Activated CD8-positive, alpha-beta memory T cell treated with anti-CD3 and anti-CD28 coated beads, Interleukin-2, amount 50 U/mL, for 4 hours (primary cell): ENCODE measurements around the gene CFAP99.
A peak's percentile ranks its signal among the peaks of the same experiment; 100 is the strongest.

Experiments used
- DNase-seq: peaks from one replicate; pipeline ENCODE4 v3.0.0-alpha.2; 2020

The CFAP99 gene

DNA sequence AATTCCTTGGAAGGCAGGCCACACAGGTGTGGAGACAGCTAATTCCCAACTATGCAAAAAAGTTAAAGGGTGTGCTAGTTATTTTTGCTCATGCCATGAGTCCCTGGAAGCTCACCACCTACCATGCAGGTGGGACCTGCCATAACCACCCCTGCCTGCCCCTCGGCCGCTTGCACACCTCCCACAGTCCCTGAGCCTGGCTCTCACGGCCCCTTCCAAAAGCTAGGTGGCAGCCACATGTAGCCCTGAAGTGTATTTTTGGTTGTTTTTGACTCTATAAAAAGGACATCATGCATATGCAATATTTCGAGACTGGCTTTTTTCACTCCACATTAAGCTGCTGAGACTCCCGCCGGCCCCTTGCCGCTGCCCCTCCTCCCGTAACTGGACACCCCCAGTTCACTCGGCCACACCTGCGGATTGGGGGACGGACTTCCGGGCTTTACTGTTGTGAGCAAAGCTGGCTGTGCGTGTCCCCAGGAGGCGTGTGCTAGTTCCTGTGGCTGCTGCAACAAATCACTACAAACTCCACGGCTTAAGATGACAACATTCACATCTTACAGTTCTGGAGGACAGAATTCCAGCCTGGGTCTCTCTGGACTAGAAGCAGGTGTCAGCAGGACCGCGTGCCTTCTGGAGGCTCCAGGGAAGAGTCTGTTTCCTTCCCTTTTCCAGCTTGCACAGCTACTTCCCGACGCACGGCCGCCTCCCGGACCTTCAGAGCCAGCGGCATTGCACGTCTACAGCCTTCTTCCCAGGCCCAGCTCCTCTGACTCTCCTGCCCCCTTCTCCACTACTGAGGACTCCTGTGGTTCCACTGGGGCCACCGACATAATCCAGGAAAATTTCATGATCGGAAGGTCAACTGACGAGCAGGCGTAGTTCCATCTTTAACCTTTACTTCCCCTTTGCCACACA is 25.1 kb upstream of the CFAP99 start:
- DNase-seq, result no peak

DNA sequence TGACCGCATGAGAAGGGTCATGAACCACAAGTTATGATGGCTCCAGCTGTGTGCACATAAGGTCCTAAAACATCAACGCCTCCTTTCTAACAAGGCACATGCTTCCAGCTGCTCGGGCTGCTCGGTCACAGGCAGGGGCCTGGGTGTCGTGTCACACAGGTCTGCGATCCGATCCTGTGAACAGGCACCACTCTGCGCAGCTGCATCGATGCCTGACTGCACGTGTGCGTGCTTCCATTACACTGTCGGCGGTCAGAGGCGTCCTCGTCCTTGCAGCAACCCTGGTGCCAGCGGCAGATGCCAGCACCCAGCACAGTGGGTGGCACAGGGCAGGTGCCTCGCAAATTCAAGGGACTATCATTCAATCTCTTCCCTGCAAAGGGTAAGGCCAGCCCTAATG is 24.2 kb upstream of the CFAP99 start:
- no peak for DNase-seq

DNA sequence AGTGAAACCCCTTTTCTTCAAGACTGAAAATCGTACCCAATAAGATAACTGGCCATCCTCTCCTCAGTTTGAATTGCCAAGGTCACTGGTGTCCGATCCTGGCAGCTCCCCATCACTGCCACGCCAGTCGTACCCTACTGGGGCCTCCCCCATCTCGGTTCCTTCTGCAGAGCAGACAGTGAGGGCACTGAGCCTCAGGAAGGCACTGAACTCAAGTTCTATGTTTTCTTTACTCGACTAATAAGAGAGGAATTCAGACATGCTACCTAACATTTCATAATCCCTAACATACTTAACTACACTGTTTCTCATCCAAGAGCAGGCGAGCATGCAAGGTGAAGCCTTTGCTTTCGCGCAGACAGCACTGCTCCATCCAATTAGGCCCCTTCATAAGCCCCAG is 23.7 kb upstream of the CFAP99 start:
- DNase-seq, result no peak

DNA sequence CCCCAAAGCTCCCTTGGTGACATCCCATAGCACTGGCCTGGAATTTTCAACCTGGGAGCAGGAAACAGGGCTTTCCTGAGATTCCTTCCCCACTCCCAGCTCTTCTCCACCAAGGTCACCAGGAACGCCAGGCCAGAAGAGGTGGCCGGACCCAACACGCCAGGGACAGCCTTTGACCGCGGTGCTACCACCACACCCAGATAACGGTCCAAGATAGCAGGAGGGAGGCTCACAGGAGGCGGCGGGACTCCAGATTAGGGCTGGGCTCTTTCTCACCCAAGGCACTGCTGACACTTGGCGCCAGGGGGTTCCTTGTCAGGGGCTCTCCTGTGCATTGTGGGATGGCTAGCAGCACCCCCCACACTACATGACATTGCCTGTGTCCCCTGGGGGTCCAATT is 23.2 kb upstream of the CFAP99 start:
- no peak for DNase-seq

DNA sequence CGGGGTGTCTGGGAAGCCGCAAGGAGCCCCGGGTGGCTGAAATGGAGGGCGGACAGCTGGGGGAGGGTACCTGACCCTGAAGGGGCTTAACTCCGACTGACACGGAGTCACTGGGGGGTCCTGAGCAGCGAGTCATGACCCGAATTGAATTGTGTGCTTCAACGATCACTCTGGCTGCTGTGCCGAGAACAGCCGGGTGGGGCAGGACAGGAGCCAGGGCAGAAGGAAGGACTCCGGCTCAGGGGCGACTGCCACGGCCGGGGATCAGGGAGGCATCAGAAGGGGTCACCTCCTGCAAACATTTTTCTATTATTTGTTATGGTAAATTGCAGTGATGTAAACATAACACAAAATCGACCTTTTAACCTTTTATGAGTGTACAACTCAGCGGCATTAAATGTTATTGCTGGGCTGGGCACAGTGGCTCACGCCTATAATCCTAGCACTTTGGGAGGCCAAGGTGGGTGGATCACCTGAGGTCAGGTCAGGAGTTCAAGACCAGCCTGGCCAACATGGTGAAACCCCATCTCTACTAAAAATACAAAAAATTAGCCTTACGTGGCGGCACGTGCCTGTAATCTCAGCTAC is 21.9 kb upstream of the CFAP99 start:
- no peak for DNase-seq

DNA sequence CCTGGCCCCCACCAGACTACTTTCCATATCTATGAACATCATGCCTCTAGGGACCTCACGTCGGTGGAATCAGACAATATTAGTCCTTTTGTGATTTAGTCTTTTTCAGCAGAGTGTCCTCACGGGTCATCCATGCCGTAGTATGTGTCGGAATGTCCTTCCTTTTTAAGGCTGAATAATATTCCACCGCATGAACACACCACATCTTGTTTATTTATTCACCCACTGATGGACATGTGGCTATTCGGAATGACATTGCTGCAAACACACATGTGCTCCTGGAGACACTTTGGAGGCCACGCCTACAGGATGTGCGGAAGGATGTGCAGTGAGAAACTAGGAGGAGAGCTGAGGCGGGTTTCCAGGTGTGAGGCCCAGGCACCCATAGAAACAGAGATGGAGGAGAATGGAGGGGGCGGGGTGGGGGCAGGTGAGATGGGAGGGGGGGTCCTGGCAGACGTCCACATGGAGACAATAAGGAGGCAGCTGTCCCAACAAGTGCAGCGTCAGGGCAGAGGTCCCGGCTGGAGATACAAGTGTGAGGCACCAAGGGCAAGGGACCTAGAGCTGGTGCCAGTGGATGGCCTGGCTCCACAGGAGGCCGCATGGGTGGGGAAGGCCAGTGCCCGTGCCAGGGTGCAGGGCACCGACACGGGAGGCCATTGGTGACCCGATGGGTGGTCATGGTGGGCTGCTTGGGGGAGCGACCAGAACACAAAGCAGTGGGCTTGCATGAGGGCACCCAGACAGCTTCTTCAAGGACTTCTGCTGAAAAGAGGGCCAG is 21.0 kb upstream of the CFAP99 start:
- DNase-seq, result no peak

DNA sequence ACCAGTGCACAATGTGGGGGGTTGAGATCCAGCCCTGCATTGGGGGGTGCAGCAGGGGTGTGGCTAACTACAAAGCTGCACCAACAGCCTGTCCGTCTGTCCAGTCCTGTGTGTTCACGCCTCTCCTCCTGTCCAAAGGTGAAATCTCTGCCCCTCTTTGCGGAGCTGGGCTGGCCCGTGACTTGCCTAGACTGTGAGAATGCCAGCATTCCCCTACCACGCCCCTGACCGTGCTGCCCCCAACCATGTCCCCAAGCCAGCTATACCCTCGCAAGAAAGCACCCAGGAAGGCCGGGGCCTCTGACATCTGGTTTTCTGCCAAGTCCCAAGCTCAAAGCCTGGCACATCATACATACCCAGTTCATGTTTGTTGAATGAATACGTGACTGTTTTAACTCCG is 19.5 kb upstream of the CFAP99 start:
- DNase-seq, result no peak

DNA sequence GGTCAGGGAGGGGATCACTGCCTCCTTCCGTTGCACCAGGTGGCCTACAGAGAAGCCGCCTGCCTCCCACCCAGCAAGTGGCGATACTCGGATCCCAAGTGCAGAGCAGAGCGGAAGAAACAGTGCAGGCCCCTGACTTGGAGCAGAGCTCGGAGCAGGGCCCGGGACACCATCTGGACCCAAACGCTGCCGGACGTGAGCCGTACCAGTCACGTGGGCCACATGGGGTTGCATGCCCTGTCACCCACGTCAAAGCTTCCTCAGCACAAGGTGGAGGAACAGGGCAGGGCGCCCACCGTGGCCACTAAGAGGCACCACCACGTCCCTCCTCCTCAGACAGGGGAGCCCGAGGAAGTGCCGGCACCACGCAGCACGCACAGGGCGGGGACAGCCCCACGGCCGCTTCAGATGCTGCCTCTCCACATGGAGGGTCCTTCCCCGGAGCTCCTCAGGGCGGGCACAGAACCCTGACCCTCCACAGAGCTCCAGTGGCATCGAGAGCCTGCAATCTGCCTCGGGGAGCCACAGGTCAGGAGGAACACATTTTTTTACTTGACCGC is 19.0 kb upstream of the CFAP99 start:
- DNase-seq, result no peak

DNA sequence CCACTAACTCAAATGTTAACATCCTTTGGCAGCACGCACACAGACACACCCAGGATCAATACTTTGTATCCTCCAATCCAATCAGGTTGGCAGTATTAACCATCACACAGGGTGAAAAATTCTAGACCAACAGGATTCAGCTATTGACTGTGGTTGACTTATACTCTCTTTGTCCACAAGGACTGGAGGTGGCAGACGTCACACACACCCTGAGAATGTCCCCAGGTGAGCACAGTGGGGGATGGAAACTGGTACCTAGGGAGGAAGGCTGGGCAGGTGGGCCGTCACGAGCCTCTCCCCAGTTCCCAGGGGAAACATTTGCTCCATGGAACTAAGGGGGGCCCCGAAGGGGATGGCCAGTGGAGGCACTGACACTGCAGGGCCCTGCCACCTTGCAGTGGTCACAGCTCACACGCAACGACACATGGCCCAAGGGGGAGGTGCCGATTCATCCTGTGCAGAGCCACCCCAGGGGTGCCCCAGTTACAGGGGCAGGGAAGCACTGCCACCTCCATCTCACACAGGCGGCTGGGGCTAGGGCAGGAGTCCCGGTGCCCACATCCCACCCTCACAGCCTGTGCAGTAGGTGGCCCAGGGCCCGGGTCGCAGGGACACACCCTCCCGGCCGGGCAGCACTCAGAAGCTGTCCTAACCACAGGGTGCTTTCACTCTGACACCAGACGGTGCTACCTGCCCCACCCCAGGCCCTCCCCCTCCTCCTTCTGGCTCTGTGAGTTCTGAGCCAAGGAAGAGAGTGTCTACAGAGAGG is 17.7 kb upstream of the CFAP99 start:
- no peak for DNase-seq

DNA sequence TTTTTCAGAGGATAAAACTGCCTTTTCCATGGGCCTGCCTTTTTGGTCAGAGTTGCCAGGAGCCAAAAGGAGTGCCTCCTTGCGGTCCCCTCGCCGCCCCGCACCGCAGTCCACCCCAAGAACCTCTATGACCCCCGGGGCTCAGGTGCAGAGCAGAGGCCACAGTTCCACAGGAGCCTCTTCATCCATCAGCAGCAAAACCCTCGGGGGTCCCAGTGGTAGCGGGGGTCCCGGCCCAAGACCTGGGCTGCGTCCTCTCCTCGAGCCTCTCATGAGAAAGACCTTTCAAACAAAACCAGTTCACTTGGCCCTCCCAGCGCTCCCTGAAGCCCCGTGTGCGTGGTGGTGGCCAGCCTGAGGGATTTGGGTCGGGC is 17.2 kb upstream of the CFAP99 start:
- DNase-seq, result no peak

DNA sequence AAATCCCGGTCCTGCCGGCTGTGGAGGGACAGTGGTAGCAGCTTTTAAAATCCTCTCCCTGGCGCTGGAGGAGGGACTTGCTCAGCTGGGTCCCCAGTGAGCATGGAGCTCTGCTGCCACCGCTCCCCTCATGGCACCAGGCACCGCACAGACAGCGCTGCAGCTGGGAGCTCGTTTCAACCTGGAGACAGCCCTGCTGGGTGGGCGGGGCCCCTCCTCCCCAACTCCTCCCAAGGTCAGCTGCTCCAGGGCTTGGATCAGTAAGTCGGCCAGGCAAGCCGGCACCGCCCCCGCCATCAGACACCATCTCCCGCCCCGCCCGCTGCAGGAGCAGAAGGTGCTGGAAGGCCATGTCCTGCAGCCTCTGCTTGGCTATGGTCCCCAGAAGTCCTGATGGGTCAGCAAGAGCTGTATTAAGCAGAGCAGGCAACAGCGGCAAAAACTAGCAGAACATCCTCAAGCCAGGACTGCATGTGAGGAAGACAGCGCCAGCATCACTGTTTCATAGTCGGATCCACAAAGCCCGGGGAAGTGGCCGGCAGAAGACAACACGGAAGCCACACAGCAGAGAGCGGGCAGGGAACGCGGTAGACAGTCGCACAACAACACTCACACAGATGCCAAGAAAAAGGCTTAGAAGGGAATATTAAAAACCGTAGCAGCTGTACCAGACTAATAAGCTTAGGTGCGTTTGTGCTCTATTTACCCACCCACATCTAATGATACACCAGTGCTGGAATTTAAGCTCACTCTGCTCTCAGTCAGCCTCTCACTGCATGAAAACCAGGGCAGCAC is 16.5 kb upstream of the CFAP99 start:
- no peak for DNase-seq

DNA sequence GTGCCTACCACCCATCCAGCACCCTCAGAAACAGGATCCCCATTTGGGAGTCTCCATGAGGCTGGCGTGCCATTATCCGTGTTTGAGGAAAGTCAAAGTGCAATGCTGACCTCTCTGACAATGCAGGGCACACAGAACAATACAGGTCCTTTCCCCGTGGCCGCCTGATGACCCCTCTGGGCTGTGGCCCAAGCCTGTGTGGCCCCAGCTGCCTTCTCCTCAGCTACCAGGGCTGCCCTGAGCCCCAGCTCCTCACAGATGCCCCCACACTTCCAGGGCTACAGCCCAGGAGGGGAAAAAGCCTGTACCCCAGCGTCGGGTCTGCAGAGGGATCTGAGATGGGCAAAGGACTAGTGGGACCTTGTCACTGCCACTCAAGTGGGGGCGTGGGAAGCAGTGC is 15.8 kb upstream of the CFAP99 start:
- no peak for DNase-seq

DNA sequence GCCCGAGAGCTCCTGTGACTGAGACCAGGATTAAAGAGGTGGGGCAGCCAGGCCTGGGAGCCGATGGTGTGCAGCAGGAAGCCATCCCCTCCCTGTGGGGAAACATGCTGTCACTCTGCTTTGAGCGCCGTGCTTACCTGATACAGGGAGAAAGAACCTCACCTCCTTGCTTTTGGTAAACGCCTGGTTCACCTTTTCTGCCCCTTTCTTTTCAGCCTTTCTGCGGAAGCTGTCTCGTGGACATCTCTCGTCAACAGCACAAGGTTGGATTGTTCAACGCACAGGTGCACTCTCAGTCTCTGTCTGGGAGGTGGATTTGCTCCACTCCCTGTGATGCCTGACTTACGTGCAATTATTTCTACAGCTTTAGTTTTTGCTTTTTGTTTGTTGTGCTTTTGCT is 12.3 kb upstream of the CFAP99 start:
- DNase-seq, result no peak

DNA sequence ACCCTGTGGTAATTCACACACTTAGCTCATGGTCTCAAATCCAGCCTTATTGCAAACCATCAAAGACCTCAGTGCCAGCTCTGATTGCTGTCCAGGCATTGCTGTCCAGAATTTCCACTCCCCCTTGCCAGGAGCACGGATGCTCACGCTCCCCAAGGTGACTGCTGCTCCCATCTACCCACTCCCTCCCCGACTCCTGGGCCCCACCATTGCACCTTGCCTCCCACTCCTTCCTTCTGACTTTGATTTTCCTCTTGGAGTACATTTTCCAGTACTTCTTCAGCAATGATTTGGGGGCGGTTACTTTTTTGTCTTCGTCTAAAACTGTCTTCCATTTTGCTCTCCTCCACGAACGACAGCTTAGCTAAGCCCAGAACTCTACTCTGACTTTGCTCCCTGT is 11.8 kb upstream of the CFAP99 start:
- no peak for DNase-seq

DNA sequence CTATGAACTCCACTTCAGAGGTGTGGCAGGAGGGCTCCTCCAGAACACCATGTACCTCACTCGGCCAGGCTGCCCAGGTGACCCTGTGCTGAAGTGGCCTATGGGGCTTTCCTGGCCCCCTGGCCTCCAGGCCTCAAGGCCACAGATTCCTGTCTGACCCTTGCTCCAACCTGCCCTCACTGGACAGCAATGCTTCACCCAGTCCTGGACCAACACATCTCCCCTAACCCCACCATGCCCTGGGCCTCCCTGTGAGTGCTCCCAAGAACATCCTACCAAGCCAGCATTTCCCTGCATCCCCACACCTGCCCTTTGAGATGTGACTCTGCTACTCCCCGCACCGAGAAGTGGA is 10.8 kb upstream of the CFAP99 start:
- DNase-seq, result no peak

DNA sequence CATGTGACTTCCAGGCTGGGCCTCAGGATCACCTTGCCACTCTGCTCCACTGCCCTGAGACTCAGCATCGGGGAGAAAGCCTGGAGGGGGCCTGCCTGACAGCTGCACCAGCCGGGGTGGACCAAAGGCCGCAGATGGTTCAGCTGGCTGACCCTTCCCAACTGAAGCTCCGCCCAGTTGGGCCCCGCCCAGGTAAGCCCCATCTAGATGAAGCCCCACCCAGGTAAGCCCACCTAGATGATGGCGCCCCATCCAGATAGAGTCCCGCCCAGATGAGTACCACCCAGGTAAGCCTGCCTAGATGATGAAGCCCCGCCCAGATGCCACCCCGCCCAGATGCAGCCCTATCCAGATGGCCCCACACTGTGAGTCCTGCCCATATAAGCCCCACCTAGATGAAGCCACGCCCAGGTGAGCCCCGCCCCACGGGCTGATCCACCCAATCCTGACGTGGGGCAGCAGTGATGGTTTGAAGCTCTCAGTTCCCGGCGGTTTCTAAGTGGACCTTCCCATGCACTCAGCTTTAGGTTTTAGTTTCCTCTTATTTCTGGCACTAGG is 10.3 kb upstream of the CFAP99 start:
- DNase-seq, result no peak

DNA sequence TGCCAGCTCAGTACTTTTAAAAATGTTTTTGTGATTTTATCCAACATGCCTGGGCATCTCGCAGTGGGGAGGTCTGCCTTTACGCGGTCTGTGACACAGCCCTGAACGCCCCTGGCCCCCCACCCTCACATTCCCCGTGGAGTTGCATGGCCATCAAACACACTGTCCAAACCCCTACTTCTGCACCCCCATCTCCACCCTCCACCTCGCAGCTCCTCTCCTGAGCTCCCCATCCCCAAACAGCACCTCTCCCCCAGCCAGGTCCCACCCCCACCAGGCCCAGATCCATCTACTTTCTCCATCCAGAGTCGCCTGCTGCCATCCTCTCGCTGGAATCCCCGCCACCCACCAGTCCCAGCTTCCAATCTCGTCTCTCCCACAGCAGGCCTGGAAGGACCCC is 9.8 kb upstream of the CFAP99 start:
- no peak for DNase-seq

DNA sequence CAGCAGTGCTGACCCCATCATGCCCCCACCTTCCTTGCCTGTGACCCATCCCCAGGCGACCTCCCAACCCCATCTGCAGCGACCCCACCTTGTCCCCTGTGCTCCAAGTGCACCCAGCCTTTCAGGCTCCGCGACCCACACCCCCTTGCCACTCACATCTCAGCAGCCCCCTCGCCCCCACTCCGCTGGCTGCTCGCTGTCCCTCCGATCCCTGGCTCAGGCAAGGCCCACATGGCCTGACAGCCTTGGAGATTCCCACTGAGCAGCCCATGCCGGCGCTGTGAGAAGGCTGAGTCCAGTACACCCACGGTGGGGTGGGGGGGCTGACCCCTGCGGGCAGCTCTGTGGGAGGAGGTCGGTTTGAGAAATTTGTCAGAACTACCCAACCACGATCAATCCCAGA is 9.4 kb upstream of the CFAP99 start:
- no peak for DNase-seq

DNA sequence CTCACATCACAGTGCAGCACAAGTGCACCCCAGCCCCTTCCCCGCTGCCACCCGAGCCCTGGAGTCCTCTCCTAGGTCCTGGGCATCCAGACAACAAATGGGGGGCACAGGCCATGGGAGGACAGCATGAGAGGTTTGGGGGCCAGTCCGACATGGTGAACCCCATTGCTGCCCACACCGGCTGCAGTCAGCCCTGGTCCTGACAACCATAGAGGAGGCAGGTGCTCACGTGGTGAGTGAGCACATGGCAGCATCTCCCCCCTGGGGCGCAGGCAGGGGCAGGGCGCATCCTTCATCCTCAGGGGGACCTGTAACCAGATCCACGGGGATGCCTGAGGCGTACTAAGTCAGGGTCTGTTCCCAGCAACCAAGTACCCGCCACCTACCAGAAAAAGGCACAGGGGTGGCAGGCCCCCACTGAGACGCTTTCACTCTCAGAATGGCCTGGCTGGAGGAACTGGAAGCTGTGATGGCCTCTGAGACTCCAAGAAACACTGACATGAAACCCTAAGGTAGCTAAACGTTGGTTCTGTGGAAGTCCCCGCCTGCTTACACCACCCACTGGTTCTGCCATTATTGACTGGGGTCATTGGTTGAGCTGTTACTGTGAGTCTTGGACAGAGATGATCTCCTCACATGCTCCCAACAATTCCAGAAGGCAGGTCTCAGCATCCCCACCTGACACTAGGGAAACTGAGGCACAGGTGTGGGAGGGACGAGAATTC is 6.8 kb upstream of the CFAP99 start:
- DNase-seq, result no peak

DNA sequence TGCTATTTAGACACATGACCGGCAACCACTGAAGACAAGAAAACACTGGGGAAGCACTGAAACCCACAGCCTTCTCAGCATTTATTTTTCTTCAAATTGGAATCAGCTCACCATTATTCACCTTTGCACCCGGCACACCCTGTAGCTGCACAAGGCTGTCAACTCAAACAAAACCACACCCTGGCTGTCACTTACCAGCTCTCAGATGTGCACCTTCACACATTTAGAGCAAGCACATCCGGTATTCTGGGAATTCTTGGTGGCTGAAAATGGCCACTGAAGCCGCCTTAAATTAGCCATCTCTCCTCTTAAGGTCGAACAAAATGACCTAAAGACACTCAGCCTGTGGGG is 6.2 kb upstream of the CFAP99 start:
- peak; percentile 62 for DNase-seq
